B cell (primary cell): ENCODE results near the gene HBB.

Experiments used
- EZH2 ChIP-seq: IDR thresholded peaks from 2 replicates; pipeline ENCODE4 v1.6.1; 2012; ENCODE audit warnings: borderline replicate concordance, low read depth, mild to moderate bottlenecking, moderate library complexity, low read length; ENCODE audit not compliant: insufficient read depth, poor library complexity, severe bottlenecking
- TF ChIP-seq, protein P1 (sequence below): fragments of 200-600 bp; IDR thresholded peaks from one replicate; pipeline ENCODE4 v1.8.0; 2022; ENCODE audit warnings: antibody characterized with exemption, mild to moderate bottlenecking

DNA sequence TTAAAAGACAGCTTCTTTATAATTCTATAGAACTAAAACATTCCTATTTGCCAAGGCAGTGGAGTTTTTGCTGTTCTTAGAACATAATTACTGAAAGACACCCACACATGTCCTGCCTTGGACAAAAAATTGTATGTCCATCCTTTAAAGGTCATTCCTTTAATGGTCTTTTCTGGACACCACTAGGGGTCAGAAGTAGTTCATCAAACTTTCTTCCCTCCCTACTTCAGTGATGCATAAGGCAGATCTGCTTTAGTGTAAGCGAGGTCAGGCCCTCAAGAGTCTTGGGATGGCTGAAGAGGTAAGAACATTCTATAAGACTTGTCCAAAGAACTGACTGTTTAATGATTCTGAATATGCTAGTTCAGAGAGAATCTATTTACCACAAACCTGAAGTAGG is 22.1 kb downstream of the HBB start:
- TF ChIP-seq, protein P1, sequence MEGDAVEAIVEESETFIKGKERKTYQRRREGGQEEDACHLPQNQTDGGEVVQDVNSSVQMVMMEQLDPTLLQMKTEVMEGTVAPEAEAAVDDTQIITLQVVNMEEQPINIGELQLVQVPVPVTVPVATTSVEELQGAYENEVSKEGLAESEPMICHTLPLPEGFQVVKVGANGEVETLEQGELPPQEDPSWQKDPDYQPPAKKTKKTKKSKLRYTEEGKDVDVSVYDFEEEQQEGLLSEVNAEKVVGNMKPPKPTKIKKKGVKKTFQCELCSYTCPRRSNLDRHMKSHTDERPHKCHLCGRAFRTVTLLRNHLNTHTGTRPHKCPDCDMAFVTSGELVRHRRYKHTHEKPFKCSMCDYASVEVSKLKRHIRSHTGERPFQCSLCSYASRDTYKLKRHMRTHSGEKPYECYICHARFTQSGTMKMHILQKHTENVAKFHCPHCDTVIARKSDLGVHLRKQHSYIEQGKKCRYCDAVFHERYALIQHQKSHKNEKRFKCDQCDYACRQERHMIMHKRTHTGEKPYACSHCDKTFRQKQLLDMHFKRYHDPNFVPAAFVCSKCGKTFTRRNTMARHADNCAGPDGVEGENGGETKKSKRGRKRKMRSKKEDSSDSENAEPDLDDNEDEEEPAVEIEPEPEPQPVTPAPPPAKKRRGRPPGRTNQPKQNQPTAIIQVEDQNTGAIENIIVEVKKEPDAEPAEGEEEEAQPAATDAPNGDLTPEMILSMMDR = no peak
- TF ChIP-seq EZH2 = no peak
